Measurements from ENCODE around the gene DNAJC17.

The DNAJC17 gene

DNA sequence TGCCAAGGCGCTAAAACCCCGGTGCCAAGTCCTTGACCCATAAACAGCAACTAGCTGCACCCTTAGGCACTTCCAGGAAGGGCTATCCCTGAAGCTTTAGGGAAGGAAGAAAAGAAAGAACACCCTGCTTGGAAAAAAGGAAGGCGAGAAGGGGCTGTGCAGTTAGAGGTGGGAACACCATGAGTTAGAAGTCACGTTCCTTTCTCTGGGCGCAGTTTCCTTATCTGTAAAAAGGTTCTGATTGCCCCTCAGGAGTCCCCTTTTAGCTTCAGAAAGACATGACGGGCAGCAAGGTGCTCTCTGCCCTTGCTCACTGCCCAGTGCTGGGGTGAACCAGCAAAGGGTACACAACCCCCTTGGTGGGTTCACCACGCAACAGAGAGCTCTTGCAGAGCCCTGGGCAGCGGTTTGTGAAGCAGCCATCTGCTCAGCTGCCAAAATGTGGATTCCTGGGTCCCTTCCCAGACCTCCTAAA, 42.6 kb downstream of the DNAJC17 start:
- DNase-seq, result no peak

DNA sequence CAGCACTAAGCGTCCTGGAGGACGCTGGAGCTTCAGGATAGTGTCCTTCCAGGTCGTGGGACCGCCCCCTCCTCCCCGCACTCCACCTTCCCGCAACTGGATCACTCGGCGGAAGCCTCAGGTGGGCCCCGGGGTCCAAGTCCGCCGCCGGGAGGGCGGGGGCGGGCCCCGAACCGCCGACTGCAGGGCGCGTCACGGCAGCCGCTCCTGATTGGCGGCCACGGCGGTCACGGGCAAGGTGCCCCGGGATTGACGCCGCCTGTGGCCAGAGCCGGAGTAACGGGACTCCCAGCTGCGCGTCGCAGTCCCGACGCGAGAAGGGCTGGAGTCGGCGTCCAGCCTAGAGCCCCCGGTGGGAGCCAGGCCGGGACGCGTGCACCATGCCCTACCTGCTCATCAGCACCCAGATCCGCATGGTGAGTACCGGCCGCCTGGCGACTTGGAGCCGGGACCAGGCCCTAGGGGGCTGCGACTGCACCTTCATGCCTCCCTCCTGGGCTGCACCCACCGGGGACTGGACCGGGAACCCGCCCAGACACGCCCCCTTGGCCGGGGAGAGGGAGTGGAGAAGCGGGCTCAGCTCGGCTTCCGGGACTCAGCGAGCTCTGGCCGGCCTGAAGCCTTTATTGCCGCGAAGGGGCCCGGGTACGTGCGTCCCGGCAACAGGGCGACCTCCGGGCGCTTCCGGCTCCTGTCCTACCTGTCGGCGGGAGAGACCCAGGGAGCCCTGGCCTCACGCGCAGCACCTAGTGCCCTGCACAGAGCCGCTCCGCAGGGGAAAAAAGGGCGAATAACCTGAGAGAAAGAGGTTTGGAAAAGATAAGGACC, 43.3 kb downstream of the DNAJC17 start, which contains the start of gene GCHFR:
TSS of gene GCHFR (plus strand) at position 268 of the 828 bp plus-strand sequence. CDS start at position 381, 113 bp downstream.
- DNase-seq, result no peak

DNA sequence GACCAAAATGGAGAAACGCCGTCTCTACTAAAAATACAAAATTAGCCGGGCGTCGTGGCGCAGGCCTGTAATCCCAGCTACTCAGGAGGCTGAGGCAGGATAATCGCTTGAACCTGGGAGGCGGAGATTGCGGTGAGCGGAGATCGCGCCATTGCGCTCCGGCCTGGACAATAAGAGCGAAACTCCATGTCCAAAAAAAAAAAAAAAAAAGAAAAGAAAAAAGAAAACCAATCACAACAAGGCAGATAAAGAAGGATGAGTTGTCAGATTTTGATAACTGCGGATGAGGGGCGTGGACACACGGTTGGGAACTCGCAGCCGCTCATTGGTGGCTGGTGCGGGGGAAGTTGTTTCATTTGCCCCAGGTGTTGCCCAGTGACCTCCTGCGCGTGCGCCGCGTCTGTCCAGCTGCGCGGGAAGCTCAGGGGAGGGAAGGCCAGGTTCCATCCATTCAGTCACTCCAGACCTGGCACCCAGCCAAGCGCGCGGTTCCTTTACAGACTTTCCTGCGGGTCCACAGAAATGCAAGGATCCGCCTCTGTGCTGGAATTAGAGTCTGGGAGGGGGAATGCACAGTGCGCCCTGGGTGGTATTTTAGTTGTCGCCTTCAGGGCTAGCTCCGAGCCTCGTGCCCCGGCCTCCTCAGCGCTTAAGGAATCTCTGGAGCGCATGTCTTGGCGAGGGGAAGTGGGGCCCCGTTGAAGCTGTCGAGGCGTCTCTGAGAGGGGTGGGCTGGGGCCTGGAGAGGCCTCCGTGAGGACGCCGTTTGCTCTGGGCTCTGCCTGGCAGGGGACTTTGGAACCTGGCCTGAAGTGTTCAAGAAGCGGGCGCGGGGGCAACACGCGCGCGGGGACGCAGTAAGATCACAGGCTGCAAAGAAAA, 44.1 kb downstream of the DNAJC17 start:
- no peak for DNase-seq

DNA sequence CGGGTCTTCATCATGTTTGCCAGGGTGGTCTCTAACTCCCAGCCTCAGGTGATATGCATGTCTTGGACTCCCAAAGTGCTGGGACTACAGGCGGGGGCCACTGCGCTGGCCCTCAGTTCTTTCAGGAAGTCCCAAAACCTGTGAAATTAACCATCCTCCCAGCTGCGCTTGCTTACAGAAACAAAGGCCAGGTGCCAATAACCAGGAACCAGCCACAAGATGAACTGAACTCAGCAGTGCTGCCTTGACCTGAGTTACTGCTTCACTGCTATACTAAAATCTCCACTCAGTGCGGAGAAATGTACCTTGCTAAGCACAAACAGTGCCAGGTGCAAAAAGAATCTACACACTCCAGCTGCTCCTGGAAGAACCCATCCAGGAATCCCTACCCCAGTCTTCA, 47.3 kb downstream of the DNAJC17 start:
- no peak for DNase-seq

DNA sequence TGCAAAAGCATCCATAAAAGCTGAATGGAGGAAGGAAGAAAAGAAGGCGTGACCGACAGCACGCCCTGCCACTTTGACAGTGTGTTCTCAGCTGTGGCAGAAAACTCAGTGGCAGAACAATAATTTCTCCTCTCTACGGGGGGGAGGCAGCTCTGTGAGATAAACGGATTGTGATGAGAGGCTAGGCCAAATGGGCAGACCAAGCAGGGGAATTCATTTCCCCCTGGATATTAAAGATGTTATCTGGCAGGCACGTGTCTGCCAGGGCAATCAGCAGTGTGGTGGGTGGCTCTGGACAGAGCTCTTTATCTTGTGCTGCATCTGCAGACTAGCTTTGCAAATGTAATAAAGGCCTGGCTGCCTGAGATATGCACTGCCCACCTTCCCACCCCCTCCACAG, 50.3 kb downstream of the DNAJC17 start:
- no peak for DNase-seq

DNA sequence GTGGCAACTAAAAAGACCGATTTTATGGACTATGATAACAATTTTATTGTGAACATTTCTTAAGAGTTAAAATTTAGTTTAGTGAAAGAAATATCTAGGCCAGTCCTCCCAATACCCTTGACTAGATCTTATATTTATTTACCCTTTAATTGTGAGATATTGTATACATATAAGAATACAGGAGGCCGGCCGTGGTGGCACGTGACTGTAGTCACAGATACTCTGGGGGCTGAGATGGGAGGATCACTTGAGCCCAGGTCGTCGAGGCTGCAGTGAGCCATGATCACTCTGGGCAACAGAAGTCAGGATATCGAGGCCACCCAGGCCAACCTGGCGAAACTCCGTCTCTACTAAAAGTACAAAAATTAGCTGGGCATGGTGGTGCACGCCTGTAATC, 51.5 kb downstream of the DNAJC17 start:
- no peak for DNase-seq

DNA sequence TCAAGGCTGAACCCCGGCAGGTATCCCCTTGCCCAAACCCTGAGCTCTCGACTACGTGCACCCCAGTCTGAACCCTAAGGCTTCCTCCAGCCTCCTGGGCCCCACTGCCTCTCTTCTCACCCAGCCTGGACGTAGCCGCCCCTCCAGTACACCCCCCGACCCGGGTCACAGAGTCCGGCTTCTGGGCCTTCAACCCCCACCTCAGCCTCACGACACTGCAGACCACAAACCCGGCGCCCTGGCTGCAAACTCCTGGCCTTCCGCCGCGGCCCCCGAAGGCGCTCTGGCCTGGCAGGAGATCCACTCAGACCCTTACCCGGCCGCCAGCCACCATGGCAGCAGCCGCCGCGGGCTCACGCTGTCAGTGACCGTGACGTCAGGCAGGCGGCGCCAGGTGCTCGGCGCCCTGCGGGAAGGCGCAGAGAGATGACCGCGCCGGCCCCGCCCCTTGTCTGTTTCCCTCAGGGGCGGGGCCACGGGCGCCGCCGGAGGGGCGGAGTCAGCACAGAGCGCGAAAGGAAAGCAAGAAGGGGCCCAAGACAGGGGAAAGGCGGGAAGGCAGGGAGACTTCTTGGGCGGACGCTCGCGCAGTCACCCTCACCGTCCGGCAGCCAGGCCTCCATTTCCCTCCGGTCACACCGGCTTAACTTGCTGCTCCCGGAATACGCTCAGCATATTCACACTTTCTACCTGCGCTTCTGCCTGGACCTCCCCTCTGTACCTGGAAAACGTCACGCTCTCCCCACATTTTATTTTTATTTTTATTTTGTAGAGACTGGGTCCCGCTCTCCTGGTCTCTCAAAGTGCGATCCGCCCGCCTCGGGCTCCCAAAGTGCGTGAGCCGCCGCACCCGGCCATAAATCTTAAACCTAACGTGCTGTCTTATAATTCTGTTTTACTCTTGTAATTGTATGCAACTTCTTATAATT, 52.1 kb downstream of the DNAJC17 start, which contains the start of gene RMDN3:
TSS of gene RMDN3 (minus strand) at position 372 of the 929 bp plus-strand sequence. CDS start 471 bp downstream, outside the sequence.
- DNase-seq, result peak; percentile 33 to 81

DNA sequence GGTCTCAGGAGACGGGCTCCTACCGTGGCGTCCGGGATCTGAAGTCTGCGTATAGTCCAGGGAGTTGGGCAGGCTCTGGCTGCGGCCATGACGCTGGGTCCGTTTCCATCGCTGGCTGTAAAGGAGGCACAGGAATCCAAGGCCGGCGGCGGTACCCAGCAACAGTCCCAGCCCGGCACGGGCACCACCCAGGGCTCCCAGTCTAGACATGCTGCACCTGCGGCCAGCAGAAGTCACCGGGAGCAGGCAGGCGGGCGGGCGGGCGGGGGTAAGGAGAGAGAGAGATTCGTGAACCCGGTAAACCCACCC, 52.7 kb downstream of the DNAJC17 start:
- no peak for DNase-seq

DNA sequence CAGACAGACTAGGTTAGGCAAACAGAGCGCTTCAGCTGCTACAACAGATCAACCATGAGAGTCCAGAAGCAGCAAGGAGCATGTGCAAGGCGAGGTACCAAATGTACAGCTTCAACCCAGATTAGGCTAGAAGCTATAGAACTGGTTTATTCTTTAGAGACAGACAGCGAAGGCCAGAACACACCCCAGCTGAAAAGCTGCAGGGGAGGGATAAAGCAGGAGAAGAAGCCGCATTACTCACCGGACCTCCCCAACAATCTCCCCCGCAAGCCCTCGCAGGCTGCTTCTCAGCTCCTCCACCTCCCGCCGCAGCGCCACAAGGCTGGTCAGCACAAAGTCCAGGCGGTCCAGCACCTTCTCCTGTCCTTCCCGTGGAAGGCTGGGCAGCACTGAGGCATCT, 55.5 kb downstream of the DNAJC17 start:
- DNase-seq, result no peak

DNA sequence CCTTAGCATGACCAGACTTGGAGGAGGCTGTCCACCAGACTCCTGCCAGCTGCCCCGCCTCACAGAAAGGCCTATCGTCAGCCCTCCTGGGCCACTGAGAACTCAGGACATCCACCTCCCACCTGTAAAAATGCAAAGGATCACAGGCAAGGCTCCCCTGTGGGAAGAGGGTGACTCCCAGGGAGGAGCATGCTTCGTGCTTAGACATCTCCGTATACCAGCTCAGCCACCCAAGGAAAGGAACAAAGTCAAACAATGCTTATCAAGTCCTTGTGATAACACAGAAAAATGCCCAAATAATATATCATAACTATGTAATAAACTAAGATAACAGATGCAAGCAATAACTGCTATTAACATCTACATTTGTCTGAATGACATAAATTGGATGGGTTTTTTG, 56.4 kb downstream of the DNAJC17 start:
- DNase-seq, result no peak

DNA sequence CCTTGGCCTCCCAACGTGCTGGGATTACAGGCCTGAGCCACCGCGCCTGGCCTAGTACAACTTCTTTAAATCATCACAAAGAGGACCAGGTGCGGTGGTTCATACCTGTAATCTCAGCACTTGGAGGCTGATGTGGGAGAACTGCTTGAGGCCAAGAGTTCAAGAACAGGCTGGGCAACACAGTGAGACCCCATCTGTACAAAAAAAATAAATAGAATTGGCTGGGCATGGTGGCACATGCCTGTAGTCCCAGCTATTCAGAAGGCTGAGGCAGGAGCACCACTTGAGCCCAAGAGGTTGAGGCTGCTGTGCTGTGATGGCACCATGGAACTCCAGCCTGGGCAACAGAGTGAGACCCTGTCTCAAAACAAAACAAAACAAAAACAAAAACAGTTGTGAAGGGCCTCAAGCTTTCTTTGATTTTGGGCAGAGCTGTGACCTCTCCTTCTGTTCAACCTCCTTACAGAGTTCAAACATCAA, 58.1 kb downstream of the DNAJC17 start:
- DNase-seq, result no peak

DNA sequence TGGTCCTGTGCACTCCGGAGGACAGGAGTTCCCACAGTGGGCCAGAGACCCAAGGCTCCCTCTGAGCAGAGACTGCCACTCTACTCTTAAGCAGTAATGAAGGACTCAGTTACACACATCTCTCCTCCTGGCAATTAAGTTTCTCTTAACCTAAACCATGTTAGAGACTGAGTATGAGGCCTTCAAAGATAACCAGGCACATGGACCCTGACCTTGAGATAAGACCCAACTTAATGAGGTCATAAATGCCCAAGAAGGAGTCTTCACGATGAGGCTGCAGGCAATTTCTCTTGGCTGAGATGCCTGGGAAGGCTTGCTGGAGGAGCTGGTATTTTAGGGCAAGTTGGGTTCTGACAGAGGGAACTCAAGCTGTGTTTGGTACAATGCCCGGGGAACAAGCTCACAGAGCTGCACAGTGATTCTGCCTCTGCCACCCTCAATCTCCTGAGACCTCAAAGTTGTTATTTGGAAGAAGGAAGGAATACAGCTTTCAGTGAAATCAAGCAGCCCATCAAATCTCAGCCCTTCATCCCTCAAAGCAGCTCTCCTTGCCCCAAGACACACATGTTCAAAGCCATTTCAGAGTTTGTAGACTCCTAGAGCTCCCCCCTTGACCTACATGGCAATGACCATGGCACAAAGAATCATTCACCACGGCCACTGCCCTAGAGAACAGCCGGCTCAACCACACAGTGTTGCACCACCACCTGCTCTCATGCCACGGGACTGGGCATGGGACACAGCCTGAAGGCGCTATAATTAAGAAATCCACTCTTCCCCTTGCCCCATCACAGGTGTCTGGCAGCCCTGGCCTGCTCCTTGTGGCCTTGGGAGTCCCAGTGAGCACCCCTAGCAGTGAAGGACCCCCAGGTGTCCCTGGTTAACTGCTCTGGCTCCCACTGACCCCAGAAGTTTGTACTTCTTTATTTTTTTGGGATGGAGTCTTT, 59.3 kb downstream of the DNAJC17 start:
- DNase-seq, result no peak

DNA sequence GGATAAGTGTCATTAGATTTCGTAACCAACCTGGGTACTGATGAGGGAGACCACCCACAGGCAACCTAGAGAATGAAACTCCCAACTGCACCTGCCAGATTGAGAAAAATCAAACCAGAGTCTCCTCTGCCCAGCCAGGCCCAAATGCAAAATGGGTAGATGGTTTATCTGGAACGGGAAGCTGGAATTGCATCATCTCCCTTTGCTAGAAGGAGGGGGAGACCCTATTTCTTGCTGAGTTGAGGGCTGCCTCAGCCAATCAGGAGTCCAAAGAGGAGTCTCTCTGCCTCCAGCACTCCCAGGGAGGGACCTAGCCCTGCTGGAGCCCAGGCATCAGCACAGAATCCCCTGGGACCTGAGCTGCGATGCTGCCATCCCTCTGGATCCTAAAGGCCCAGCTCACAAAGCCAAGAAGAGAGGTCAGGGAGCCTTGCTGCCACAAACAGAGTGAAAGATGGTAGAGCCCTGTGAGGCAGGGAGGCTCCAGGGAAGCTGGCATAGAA, 60.3 kb downstream of the DNAJC17 start:
- DNase-seq, result no peak

DNA sequence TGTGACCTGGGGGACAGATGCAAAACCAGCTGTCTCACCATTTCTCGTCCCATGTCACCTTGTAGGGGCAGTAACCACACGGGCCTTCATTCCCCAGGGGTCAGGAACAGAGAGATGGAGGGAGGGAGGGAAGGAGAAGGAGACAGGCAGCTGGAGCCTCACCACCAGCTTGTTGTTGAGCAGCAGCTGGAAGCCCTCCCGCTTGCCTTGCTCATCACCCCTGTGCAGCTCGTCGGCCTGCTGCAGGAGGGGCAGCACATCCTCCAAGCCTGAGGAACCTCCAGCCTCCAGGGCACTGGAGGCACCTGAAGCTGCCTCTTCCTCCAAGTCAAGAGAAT, 62.5 kb downstream of the DNAJC17 start:
- no peak for DNase-seq

DNA sequence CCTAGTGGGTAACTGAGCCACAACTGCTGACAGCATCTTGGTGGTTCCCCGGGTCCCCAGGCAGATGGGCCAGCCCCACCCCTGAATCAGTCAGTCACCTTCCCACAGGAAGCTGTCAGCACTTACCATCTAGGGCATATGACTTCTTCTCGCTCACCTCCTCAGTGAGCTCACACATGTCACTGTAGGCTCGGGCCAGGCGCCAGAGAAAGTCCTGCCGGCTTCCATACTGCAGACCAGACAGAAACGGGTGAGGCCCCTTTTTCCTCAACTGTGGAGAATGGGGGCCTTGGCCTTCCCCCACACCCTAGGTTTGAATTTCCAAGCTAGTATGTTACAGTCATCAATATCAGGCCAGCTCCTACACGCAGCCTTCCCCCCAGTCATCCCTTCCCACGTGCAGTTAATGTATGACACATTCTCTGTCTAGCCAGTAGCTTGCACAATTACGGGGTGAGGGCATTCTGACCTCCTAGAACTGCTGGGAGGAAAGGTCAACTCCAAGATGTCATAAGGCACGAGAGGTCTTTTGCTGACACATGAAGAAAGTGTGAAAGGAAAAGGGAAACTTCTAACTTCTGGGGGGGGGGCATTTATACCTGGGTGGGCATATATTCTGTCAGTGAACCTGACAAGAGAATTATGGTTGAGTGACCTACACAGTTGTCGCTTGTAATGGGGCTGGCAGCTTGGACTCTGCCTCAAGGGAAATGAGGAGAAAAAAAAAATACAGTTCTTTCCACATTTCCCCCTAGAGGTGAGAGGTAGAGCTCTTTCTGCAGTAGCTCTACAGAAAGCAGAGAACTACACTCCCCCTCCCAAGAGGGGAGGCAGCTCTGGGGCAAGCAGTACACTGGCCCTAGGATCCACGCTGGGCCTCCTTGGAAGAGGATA, 63.1 kb downstream of the DNAJC17 start:
- no peak for DNase-seq

DNA sequence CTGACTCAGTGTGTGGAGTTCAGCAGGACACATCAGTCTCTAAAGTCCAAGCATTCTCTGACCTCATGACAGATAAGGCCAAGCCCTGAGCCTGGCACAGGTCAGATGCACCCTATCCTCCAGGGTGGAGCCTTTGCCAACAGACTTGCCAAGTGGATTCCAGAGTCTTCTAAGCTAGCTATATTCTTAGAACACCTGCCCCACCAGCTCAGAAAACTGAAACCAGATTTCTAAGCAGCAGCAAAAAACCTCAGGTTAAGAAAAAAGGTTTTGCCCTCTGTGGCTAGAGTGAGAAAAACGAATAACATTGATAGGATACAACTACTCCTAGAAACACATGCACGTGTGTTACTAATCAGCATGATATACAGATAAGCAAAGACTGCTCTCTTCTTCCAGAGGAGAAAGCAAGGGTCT, 63.8 kb downstream of the DNAJC17 start:
- no peak for DNase-seq

DNA sequence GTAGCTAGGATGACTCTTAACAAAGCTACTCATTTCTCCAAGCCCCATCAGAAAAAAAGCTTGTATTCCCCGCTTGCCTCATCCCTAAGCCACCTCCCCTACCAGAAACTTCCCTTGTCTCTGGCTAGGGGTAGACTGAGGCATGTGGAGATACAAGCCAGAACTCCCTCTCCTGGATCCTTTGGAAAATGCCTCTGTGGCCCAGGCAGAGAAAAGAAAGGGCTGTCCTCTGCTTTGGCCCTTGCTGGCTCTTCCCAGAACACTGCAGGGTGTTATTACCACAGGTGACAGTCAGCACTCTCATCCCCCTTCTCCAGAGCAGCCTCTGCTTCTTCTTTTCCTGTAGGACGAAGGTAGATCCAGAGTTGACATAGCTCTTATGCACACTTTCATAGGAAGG, 67.4 kb downstream of the DNAJC17 start:
- DNase-seq, result no peak

DNA sequence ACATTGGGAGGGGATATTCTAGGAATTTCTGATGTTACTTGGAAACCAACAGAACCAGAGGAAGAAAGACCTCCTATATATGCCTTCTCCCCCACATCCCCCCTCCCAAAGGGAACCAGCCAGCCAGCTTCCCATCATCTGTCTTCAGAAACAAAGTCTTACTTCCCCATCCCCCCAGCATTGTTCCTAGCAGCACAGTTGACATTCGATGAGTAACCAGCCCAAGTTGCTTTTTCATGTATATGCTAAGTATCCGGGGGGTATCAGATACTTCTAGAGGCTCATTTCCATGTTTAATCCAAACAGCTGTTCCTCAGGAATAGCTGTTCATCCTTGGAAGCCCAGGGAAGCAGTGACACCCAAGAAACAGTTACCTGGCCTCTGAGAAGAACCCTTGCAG, 68.2 kb downstream of the DNAJC17 start:
- DNase-seq, result no peak

DNA sequence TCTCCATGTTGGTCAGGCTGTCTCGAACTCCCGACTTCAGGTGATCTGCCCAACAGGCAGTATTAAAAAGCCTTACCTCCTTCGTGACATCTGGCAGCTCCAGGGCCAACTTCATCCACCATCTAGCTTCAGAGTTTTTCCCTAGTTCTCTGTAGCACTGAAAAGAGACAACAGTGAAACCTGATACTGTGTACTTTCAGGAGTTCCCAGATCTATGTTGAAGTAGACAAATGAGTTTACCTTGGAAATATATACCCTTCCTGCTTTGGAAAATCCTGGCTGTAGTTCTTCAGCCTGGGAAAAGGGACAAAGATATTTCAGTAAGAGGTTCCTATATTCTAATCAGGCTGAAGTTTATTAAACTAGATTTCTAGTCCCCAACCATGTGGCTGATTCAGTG, 70.2 kb downstream of the DNAJC17 start:
- no peak for DNase-seq

DNA sequence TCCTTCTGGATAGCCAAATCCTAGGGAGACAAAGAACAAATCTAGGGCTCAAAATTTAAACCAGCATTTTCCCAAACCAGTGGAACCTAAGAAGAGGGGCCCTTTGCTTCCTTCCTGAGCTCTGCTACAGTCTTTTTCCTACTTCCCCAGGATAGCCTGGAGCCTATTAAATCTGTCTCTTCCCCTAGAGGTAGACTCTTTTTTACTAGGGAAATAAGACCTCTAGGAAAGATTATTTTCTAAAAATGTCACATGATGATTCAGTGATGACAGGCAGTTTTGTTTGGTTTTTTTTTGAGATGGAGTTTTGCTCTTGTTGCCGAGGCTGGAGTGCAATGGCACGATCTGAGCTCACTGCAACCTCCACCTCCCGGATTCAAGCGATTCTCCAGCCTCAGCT, 70.7 kb downstream of the DNAJC17 start:
- no peak for DNase-seq
